ENCODE data around the gene PGA3.
A peak's percentile ranks its signal among the peaks of the same experiment; 100 is the strongest.
"Not testable (repeated sequence)": the region's sequence is repeated elsewhere in the genome, so short reads cannot be mapped to it uniquely, and the experiment has no call there.

Gene PGA3

DNA sequence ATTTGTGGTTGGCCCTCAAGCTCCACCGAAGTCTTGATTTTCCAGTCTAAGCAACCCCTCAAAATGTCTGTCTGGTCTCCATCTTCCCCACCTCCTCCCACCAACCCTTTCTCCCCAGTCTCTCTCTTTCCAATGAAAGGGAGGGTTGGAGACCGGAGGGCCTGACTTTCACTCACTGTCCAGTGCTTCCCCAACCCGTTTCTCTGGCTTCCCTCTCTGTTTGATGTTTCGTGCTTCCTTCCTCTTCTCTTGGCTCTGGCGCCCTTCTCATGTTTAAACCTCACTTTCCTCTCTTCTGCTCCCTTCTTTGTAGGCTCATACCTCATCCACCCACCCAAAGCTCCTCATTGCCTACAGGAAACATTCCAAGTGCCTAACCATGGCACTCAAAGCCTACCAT, 31.0 kb upstream of the PGA3 start:
- FAIRE-seq = no peak

DNA sequence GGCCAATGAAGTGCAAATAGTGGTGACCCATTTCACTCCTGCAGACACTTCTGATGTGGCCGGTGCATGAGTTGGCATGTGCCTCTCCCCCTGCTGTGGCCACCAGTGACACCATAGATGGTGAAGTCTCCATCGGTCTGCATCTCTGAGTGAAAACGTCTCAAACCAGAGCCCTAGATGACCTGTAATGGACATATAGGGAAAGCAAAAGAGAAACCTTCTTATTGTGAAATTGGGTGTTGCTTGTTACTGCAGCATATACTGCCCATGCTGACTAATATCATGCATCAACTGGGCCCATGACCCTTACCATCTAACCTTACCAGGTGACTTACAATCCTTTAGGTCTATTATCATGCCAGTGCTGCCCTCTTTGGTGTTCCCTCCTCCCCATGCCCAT, 30.4 kb upstream of the PGA3 start:
- no peak for FAIRE-seq

DNA sequence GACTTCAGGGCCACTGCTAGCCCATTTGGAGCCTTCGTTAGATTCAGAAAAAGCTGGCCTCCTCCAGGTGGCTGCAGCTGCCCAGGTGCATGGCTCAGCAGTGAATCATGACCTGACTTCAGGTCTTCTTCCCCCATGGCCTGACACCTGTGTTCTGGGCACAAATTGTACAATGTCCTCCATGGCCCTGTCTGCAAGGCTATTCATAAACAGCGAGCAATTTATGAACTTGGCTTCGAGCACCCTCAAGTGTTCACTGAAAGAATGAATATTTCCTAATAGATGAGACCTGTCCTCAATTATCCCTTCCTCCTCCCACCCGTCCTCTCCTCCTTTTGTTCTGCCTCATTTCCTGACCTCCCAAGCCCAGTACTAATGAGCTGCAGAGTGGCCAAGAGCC, 29.9 kb upstream of the PGA3 start:
- FAIRE-seq = no peak

DNA sequence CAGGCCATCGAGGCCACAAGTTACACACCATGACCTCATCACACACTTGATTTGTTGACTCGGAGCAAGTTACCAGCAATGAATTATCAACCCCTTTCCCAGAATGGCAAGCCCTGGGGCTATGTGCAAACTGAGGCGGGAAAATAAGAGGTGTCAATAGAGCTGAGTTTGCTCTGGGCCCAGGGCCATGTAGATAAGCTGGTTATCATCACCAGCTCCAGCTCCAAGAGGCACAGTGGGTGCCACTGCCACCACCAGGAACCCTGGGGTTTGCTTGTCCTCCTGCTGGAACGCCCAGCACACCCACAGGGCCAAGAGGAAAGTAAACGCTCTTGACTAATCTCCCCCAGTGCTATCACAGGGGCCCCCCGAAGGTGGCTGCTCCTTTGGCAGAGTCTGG, 29.0 kb upstream of the PGA3 start:
- no peak for FAIRE-seq

DNA sequence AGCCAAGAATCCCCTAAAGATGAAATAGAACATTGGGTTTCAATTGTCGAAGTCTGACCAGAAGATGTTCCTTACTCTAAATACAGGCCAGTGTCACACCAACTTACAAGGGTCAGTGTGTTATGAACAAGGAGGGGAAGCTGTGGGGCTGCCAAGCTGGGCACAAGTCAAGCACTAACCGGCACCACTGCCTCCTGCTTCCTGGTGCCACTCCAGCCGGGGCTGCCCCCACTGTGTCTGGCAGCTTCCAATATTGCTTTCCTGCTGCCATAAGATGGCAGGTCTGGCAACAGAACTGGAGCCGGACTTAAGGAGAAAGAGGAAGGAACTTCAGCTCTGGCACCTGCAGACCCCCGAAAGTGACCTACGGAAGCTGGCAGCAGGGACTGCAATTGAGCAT, 28.4 kb upstream of the PGA3 start:
- FAIRE-seq = no peak

DNA sequence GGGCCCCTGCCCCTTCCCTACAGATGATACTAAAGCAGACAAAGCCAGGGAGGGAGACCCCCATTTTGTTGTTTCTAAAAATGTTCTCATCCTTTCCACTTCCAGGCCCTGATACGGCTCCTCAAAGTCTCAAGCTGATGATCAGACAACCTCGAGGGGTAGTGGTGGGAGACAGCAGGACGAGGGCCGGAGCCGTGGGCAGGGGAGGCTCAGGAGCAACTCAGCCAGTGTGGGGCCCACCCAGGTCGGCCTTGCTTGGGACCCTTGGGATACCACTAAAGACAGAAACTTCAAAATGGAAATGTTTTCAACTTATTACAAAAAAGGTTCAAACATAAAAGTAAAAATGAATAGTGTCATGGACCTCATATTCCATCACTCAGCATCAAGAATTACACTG, 26.9 kb upstream of the PGA3 start:
- FAIRE-seq = no peak

DNA sequence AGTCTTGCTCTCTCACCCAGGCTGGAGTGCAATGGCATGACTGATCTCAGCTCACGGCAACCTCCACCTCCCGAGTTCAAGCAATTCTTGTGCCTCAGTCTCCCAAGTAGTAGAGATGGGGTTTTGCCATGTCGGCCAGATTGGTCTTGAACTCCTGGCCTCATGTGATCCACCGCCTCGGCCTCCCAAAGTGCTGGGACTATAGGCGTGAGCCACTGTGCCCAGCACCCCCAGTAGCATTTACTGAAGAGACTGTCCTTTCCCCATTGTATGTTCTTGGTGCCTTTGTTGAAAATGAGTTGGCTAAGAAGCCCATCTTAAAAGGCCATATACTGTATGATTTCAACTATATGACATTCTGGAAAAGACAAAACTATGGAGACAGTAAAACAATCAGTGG, 23.1 kb upstream of the PGA3 start:
- not testable (repeated sequence) for FAIRE-seq

DNA sequence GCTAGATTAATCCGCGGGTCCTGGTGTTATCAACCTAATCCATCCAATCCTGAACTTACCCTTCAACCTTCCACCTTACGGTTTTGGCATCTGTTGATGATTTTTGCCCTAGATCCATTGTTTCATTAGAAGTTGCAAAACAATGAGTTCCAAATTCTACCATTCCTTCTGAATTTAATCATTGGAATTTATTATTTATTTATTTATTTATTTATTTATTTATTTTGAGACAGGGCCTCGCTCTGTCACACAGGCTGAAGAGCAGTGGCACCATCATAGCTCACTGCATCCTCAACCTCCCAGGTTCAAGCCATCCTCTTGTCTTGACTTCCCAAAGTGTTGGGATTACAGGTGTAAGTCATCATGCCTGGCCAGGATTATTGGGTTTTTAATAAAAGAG, 21.8 kb upstream of the PGA3 start:
- FAIRE-seq = no peak

DNA sequence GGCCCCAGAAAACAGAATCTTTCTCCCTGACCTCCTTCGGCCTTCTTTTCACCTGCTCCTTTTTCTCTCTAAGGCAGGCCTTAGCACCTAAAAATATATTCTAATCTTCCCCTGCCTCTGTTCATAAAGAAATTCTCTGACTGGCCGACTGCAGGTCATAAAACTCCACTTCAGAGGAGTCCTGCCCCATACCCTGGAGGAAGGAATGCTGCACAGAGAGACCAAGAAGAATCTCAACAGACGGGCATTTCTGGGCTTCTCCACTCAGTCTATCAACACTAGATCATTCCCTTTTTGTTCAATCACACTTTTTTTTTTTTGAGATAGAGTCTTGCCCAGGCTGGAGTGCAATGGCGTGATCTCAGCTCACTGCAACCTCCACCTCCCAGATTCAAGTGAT, 19.7 kb upstream of the PGA3 start:
- no peak for FAIRE-seq

DNA sequence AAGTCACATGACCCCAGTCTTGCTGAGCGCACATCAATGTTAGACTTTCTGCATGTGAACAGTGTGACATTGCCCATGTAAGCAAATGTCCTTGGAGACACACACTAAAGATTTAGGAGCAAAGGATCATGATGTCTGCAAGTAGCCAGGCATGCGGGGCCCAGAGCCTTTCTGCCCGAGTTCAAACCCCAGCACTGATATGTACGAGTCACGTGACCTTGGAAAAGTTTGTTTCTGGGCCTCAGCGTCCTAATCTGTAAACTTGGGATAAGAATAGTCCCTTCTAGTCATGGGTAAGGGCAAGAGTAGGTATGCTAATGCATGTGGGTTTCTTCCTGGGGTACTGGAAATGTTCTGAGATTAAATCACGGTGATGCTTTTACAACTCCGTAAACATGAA, 16.8 kb upstream of the PGA3 start:
- no peak for FAIRE-seq

DNA sequence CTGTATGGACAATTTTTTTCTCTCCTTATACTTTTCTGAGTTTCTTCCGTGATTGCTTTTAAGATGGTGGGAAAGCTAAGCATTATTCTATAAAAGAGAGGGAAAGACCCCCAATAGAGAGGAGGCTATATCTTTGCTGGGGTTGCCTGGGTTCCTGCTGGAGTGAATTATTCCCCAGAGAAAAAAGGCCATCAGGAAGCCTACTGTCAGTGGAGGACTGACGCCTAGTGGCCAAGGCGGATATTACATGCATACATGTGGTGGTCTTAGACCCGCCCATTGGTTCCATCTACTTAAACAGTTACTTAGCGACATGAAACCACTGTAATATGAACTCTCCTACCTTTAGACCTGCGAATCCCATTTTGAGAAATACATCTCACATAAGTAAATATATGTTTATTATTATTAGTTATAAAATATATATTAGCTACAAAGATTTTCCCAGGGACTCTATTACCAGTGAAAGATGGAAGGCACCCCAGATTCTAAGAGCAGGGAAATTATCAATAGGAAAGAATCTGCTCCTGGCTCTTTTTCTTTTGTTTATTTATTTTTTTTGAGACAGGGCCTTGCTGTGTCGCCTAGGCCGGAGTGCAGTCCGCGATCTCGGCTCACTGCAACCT, 15.7 kb upstream of the PGA3 start:
- FAIRE-seq = peak; percentile 90

DNA sequence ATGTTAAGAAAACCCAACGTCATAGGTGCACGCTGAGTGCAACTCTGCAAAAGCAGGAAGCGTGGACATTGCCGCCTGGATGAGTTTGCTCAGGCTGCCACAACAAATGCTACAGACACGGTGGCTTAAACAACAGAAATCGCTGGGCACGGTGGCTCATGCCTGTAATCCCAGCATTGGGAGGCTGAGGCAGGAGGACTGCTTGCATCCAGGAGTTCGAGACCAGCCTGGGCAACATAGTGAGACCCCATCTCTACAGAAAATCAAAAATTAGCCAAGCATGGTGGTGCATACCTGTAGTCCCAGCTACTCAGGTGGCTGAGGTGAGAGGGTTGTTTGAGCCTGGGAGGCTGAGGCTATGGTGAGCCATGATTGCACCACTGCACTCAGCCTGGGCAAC, 13.4 kb upstream of the PGA3 start:
- FAIRE-seq = no peak

DNA sequence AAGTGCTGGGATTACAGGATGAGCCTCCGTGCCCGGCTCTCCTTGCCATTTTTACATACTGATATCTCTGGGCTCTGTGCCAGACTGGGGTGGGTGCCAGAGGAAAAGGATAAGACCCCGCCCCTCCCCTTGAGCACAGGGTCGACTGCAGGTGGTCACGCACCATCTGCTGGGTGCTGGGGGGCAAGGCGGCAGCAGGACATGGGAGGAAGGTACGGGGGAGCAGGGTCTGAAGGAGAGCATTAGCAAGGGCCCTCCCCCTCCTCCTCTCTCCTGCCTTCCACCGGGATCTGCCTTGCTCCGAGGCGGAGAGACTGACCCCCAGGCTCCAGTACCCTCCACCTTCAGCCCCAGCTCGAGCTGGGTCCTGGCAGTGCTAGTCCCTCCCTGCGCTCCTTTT, 9.7 kb upstream of the PGA3 start:
- no peak for FAIRE-seq

DNA sequence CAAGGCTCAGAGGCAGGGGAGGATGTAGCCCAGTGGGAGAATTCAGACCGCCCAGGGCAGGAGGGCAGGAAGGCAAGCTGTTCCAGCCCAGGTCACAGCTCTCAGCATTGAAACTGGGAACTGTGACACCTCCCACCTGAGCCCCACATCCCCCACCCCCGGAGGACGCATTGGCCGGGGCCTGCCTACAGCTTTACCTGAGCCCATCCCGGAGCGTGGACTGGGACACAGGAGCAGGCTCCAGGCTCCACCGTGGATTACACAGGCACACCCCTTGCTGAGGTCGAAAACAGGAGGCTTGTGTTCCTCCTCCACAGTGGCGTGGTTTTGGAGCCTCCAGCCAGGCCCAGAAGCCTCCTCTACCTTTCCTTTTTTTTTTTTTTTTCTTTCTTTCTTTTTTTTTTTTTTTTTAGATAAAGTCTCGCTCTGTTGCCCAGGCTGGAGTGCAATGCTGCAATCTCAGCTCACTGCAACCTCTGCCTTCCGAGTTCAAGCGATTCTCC, 9.1 kb upstream of the PGA3 start:
- FAIRE-seq = no peak

DNA sequence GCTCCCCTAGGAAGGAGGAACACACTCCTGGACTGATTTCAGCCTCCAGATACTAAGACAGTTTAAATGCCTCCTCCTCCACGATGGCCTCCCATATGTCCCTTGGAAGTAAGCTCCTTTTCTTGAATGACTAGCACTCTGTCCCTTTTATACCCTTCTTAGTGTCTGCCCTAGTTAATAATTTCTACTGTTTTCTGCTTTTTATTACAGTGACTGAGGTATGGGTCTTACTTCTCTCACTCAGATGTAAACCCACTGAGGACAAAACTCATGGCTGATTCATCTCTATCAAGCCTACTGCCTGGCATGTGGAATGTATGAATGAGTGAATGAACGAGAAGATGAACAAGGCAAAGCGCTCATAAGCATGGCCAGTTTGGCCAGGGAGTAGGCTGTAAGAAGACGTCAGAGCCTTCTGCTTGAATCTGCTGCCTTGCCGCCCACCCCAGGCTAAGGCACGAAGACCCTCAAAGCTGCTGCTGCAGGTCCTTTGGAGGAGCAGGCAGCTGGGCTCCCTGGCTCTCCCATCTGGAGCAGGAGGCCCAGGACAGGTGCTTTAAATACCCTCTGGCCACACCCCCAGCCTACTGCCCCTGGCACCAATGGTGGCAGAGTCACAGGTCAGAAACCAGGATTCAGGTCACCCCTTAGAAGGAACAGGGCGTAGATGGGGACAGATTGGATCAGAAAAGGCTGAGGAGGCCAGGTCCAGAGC, 8.2 kb upstream of the PGA3 start:
- FAIRE-seq = no peak

DNA sequence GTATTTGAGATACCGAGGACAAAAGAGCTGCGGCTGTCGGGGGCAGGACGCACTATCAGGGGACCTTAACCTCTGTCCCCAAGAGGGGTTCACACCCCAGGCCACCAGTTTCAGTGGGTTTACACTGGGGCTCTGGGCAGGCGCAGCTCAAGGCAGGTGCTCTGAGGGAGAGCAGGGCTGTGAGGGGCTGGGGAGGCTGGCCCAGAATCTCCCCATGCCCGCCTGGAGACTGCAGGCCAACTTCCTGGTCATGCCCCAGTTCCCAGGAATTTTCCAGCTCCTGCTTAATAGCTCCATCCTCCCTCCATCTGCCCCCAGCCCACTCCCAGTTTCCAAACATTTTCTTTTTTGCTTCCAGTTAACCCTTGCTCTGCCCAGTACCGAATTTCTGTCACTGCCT, 7.6 kb upstream of the PGA3 start:
- no peak for FAIRE-seq

DNA sequence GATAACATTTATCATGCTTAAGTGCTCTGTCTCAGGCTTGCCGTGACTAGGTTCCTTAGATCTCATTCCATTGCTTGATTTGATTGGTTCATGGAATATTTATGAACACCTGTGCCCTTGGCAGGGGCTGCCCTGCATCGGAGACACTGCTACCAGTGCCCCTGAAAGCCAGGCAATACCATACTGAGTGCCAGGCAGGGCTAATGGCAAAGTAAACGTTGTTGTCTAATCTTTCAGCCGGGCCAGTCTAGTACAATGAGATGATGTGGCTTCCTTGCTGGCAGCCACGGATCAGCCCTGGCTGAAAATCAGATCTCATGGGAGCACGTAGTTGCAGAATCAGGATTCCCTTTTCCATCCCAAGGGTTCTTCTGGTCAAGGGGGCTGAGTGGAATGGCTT, 5.0 kb upstream of the PGA3 start:
- FAIRE-seq = no peak

DNA sequence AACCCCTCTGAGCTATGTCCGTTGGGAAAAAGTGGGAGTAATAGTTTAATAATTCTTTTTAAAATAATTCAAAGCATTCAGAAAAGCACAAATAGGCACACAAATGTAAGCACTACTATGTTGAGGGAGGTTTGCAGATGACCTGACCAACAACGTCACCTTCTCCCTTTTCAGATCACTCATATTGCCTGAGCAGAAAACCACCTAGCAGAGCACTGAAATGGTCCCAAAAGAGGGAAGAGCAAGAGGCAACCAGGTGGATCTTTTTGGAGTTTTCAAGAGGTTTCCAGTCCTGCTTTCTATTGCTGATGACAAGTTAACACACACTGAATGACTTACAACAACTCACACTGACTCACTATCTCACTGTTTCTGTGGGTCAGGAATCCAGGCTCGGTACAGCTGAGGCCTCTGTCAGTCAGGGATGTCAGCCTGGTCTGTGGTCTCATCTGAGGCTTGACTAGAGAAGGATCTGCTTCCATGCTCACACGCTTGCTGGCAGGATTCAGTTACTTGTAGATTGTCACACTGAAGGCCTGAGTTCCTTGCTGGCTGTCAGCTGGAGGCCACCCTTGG, 4.3 kb upstream of the PGA3 start:
- no peak for FAIRE-seq

DNA sequence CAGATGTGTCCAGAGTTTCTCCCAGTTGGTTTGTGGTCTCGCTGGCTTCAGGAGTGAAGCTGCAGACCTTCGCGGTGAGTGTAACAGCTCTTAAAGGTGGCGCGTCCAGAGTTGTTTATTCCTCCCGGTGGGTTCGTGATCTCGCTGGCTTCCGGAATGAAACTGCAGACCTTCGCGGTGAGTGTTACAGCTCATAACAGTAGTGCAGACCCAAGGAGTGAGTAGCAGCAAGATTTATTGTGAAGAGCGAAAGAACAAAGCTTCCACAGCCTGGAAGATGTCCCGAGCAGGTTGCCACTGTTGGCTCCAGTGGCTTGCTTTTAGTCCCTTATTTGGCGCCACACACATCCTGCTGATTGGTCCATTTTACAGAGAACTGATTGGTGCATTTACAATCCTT, 1.8 kb upstream of the PGA3 start:
- no peak for FAIRE-seq

DNA sequence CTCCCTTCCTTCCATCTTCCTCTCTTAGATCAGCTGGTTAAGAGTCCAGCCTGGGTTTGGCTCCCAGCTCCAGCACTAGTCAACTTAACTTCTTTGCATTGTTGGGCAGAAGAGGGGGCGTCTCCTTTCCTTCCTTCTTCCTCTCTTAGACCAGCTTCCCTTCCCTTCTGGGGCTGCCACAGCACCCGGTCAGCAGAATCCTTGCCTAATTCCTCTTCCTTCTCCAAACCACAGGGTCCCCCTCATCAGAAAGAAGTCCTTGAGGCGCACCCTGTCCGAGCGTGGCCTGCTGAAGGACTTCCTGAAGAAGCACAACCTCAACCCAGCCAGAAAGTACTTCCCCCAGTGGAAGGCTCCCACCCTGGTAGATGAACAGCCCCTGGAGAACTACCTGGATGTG, 558 bp downstream of the PGA3 start:
- FAIRE-seq = not testable (repeated sequence)

DNA sequence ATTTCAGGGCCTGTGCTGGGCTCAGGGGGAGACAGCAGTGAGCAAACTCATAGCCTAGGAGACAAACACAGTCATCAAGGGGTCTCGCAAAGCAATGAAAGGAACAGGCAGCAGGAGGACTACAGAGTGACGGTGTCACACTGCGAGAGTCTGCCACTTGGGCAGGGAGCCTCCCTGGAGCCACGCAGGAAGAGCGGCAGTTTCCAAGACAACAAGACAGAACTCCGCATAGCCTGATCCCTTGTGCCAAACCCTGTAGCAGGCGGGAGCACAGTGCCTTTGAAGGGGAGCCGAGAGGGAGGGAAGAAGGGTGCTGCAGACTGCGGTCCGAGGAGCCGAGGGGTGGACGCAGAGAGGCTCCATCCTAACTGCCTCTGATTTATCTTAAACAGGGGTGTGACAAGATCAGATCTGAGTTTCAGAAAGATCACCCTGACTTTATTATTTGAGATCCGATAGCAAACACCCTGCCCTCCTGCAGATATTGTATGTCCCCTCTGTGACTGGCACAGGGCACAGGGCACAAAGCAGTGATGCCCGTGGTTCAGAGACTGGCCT, 1.3 kb downstream of the PGA3 start:
- not testable (repeated sequence) for FAIRE-seq

DNA sequence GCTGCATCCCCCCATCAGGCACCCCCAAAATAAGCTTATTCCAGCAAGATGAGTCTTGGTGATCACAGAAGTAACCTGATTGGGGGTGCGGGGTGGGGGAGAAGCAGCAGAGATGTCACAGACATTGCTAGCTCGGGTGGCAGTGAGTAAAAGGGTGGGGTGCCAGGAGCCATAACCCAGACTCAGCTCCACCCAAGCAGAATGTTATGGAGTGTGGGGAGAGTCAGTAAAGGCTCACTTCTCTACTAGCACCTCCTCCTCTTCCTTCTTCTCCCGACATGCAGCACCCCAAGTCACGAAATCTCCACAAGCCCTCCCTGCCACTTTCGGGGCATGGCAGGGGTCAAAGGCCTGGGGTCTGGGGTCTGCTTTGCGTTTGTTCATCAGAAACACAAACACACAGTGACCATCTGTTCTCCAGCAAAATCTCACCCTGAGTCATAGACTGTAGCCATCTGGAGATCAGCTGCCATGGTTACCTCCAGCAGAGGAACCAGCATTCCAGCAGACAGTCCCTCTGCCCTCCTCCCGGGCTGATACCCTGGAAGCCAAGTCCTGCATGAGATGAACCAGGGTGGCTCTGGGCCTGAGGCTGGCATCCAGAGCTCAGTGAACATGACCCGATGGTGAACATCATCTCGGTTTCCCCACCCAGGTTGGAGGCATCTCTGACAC, 4.5 kb downstream of the PGA3 start:
- FAIRE-seq = not testable (repeated sequence)

DNA sequence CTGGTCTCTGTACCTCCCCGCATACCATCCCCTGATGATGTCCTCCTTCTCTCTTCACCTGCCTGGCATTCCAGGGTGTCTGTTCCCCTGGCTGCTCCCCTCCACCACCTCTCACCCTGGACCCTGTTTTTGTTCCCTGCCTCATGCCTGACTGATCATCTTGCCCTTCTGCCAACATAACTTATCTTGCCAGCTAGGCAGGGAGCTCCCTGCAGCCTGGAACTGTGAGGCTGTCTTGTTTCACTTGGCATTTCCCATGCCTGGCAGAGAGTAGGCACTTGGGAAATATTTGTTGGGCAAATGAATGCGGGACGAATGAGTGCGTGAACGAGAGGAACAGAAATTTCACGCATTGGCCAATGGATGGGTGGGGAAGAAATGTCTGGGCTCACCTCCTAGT, 7.3 kb downstream of the PGA3 start:
- FAIRE-seq = not testable (repeated sequence)
